HepG2 (cell line): ENCODE measurements around the gene MAP3K2. TPM values are rescaled to one million over a fixed set of nuclear protein-coding genes. Genes with fewer than 3 reads are reported as not detected.

Experiments used
- ADNP ChIP-seq: sonication (generic); formaldehyde crosslinking; IDR thresholded peaks from 2 replicates; pipeline ENCODE4 v1.4.0; 2020; ENCODE audit warnings: missing genetic modification reagents
- ETV5 ChIP-seq: IDR thresholded peaks from 2 replicates; pipeline ENCODE4 v1.6.1; 2018; ENCODE audit warnings: missing biosample characterization, missing genetic modification reagents, inconsistent platforms, borderline replicate concordance
- NPAS2 ChIP-seq: sonication (generic); formaldehyde crosslinking; IDR thresholded peaks from 2 replicates; pipeline ENCODE4 v1.8.0; 2022; ENCODE audit warnings: mild to moderate bottlenecking, missing genetic modification reagents, borderline replicate concordance
- SAP130 ChIP-seq: IDR thresholded peaks from 2 replicates; pipeline ENCODE4 v1.6.1; 2016; ENCODE audit warnings: low read depth
- YY1 ChIP-seq: IDR thresholded peaks from 2 replicates; pipeline ENCODE4 v1.6.1; 2011; ENCODE audit warnings: low read length, low read depth, moderate library complexity, mild to moderate bottlenecking; ENCODE audit not compliant: insufficient read depth, insufficient replicate concordance
- ZKSCAN8 ChIP-seq: IDR thresholded peaks from 2 replicates; pipeline ENCODE4 v1.6.1; 2016; ENCODE audit warnings: borderline replicate concordance, missing genetic modification reagents, missing compliant biosample characterization
- polyA plus RNA-seq, 8 experiments: library from polyadenylated mRNA; depleted of rRNA in 3 of 8; stranded (reverse) in 7 of 8; unstranded in 1 of 8; fragments of >200 nt; fragmentation: Illumina TruSeq in 4 of 8; extraction: Trizol in 4 of 8; gene quantifications; 2 replicates each; pipeline versions ENCODE4 v1.2.1 to v1.2.3, GENCODE V29; 2011 to 2016; ENCODE audit warnings: low read depth in 4 of 8, missing spikeins in 1 of 8, mixed read lengths in 1 of 8; ENCODE audit not compliant: insufficient read depth in 1 of 8
- total RNA-seq, 5 experiments: library from RNA; depleted of rRNA; stranded (reverse); fragments of >200 nt; fragmentation: Illumina TruSeq; extraction: Trizol; gene quantifications; 2 replicates each; pipeline ENCODE4 v1.2.3, GENCODE V29; 2016; ENCODE audit warnings: low read depth in 1 of 5
- TF ChIP-seq, protein P1 (sequence below): sonication (generic); formaldehyde crosslinking; conservative IDR thresholded peaks from 2 replicates; pipeline ENCODE4 v1.8.0; 2022; ENCODE audit warnings: low read depth, missing genetic modification reagents
- TF ChIP-seq, protein P2 (sequence below): sonication (generic); formaldehyde crosslinking; IDR thresholded peaks from 2 replicates; pipeline ENCODE4 v1.4.0; 2020; ENCODE audit warnings: missing genetic modification reagents, borderline replicate concordance
- TF ChIP-seq, protein P3 (sequence below): sonication (generic); formaldehyde crosslinking; IDR thresholded peaks from 2 replicates; pipeline ENCODE4 v1.4.0; 2020; ENCODE audit warnings: missing genetic modification reagents
- TF ChIP-seq, protein P4 (sequence below): sonication (generic); formaldehyde crosslinking; IDR thresholded peaks from 2 replicates; pipeline ENCODE4 v1.4.0; 2020; ENCODE audit warnings: mild to moderate bottlenecking, missing genetic modification reagents

Gene MAP3K2
- total and polyA plus RNA-seq, 2 of the 13 experiments (the other 11 are each of a cell fraction or from before 2014, with no cell fraction given), result 12.2 to 37.2 TPM

DNA sequence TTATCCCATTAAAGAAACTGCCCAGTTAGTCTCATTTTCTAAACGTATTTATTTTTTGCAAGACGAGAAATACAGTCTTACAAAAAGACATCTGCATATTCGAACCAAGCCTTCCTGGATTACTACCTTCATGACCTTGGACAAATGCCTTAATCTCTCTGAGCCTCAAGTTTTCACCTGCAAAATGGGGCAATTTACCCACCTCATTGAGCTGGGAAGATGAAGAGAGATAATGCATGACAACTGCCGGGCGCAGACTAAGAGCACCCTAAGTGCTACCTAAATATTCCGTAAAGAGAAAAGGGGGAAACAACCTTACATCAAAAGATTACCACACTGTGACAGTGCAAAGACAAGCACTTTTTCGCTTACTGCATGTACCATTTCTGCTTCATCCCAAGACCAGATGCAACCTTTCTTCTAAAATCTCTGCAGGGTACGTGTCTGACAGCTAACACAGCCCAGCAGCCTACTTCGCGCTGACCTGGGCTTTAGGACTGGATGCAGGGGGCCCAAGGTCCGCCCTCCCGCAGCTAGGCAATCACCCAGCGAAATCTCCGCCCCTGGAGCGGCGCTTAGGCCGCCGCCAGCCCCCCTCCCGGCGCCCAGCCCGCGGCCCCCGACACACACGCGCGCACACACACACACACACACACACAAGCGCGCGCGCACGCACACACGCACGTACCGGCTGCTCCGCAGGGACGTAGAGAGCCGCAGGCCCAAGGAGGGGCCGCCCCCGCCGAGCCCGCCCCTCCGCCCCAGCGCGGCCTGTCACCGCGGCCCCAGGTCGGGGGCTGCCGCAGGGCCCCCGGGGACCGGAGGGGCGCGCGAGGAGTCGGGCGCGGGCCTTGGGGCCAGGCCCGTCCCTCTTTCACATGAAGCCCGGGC is 766 bp downstream of the MAP3K2 start (continued):
- TF ChIP-seq, protein P1, sequence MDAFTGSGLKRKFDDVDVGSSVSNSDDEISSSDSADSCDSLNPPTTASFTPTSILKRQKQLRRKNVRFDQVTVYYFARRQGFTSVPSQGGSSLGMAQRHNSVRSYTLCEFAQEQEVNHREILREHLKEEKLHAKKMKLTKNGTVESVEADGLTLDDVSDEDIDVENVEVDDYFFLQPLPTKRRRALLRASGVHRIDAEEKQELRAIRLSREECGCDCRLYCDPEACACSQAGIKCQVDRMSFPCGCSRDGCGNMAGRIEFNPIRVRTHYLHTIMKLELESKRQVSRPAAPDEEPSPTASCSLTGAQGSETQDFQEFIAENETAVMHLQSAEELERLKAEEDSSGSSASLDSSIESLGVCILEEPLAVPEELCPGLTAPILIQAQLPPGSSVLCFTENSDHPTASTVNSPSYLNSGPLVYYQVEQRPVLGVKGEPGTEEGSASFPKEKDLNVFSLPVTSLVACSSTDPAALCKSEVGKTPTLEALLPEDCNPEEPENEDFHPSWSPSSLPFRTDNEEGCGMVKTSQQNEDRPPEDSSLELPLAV, result no peak
- TF ChIP-seq ADNP (no peak), NPAS2 (CRISPR knock-in tag) (no peak), YY1 (peak; percentile 76), ZKSCAN8 (peak; percentile 22; the same call in 1 of the 2 replicates), ETV5 (peak; percentile 56; the same call in 1 of the 2 replicates), SAP130 (CRISPR knock-in tag) (peak; percentile 91)
- TF ChIP-seq, protein P2, sequence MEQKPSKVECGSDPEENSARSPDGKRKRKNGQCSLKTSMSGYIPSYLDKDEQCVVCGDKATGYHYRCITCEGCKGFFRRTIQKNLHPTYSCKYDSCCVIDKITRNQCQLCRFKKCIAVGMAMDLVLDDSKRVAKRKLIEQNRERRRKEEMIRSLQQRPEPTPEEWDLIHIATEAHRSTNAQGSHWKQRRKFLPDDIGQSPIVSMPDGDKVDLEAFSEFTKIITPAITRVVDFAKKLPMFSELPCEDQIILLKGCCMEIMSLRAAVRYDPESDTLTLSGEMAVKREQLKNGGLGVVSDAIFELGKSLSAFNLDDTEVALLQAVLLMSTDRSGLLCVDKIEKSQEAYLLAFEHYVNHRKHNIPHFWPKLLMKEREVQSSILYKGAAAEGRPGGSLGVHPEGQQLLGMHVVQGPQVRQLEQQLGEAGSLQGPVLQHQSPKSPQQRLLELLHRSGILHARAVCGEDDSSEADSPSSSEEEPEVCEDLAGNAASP (CRISPR knock-in tag), result peak; percentile 56; the same call in 1 of the 2 replicates
- TF ChIP-seq, protein P3, sequence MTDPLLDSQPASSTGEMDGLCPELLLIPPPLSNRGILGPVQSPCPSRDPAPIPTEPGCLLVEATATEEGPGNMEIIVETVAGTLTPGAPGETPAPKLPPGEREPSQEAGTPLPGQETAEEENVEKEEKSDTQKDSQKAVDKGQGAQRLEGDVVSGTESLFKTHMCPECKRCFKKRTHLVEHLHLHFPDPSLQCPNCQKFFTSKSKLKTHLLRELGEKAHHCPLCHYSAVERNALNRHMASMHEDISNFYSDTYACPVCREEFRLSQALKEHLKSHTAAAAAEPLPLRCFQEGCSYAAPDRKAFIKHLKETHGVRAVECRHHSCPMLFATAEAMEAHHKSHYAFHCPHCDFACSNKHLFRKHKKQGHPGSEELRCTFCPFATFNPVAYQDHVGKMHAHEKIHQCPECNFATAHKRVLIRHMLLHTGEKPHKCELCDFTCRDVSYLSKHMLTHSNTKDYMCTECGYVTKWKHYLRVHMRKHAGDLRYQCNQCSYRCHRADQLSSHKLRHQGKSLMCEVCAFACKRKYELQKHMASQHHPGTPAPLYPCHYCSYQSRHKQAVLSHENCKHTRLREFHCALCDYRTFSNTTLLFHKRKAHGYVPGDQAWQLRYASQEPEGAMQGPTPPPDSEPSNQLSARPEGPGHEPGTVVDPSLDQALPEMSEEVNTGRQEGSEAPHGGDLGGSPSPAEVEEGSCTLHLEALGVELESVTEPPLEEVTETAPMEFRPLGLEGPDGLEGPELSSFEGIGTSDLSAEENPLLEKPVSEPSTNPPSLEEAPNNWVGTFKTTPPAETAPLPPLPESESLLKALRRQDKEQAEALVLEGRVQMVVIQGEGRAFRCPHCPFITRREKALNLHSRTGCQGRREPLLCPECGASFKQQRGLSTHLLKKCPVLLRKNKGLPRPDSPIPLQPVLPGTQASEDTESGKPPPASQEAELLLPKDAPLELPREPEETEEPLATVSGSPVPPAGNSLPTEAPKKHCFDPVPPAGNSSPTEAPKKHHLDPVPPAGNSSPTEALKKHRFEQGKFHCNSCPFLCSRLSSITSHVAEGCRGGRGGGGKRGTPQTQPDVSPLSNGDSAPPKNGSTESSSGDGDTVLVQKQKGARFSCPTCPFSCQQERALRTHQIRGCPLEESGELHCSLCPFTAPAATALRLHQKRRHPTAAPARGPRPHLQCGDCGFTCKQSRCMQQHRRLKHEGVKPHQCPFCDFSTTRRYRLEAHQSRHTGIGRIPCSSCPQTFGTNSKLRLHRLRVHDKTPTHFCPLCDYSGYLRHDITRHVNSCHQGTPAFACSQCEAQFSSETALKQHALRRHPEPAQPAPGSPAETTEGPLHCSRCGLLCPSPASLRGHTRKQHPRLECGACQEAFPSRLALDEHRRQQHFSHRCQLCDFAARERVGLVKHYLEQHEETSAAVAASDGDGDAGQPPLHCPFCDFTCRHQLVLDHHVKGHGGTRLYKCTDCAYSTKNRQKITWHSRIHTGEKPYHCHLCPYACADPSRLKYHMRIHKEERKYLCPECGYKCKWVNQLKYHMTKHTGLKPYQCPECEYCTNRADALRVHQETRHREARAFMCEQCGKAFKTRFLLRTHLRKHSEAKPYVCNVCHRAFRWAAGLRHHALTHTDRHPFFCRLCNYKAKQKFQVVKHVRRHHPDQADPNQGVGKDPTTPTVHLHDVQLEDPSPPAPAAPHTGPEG (CRISPR knock-in tag), result no peak; the same call in 1 of the 2 replicates
- TF ChIP-seq, protein P4, sequence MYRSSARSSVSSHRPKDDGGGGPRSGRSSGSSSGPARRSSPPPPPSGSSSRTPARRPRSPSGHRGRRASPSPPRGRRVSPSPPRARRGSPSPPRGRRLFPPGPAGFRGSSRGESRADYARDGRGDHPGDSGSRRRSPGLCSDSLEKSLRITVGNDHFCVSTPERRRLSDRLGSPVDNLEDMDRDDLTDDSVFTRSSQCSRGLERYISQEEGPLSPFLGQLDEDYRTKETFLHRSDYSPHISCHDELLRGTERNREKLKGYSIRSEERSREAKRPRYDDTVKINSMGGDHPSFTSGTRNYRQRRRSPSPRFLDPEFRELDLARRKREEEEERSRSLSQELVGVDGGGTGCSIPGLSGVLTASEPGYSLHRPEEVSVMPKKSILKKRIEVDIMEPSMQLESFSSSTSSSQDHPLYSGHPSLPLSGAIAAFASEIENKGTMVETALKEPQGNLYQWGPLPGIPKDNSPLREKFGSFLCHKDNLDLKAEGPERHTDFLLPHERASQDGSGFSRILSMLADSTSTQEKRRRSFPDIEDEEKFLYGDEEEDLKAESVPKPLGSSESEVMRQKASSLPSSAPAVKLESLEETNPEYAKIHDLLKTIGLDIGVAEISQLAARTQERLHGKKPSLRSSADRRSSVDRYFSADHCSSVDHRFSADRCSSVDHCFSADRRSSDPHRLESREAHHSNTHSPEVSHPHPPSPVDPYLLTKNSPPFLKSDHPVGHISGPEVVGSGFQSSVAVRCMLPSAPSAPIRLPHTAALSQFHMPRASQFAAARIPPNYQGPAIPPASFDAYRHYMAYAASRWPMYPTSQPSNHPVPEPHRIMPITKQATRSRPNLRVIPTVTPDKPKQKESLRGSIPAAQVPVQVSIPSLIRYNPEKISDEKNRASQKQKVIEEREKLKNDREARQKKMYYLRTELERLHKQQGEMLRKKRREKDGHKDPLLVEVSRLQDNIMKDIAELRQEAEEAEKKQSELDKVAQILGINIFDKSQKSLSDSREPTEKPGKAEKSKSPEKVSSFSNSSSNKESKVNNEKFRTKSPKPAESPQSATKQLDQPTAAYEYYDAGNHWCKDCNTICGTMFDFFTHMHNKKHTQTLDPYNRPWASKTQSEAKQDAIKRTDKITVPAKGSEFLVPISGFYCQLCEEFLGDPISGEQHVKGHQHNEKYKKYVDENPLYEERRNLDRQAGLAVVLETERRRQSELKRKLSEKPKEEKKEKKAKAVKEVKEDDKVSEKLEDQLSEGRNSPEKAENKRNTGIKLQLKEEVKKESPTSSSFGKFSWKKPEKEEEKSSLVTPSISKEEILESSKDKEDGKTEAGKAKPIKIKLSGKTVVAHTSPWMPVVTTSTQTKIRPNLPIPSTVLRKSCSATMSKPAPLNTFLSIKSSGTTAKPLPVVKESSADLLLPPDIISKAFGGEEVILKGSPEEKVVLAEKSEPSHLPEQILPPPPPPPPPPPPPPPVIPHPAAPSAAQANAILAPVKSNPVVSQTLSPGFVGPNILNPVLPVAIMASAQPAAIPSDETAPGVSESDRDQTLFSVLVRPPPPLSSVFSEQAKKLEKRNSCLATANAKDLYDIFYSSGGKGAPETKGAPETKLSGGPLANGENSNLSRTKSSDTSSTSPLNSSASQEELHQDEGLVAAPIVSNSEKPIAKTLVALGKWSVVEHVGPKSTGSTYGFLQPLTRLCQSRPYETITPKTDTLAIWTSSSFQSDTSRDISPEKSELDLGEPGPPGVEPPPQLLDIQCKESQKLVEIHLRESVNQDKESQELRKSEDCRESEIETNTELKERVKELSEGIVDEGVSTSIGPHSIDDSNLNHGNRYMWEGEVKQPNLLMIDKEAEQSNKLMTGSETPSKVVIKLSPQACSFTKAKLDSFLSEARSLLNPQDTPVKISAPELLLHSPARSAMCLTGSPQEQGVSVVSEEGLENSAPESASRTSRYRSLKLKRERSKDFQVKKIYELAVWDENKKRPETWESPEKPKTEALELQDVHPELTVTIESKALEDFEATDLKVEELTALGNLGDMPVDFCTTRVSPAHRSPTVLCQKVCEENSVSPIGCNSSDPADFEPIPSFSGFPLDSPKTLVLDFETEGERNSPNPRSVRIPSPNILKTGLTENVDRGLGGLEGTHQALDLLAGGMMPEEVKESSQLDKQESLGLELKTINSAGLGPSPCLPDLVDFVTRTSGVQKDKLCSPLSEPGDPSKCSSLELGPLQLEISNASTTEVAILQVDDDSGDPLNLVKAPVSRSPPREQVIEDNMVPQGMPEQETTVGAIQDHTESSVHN, result no peak
